ENCODE results near the gene VSX1.

Gene VSX1

DNA sequence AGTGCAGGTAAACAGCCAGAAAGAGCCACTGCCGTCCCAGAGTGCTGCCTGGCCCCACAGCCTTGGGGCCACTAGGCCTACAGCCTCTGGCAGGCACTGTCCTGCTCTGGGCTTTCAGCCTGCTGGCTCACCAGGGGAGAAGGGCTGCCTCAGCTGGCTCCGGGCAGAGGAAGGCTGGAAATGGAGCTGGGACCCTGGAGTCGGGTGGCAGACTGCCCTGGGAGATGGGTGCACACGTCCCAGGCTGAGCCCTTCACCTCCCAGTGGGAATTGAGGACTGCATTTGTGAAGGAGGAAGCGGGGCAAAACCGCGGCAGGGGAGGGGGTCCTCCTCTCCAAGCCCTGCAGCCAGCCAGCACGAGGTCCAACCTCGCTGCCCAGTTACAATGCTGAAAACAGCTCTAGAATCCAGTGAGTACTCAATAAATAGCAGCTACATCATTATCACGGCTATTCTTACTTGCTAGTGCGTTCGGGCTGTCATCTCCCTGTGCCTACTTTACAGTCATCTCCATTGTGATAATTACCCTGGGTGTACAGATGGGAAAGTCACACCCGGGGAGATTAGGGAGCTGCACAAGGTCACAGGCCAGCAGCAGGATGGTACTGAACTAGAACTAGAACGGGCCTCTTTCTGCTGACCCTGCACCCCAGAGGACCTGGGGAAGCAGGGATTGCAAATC lies 37.1 kb downstream of the VSX1 start:
- no peaks in the 10 kb centered on the region for H3K9me3 ChIP-seq (ENCODE audit: control extremely low read depth in 1 of 5, control insufficient read depth in 4 of 5, insufficient read depth in 2 of 5, low read depth in 1 of 5, low read length in 4 of 5)
- no peak overlapping the region for H3K4me3 ChIP-seq (ENCODE audit: control insufficient read depth in 1 of 7, extremely low read depth in 1 of 7, insufficient read depth in 4 of 7, low read depth in 2 of 7, low read length in 6 of 7)
- peaks cover 9 to 44% (median 27%) of the 10 kb centered on the region in 4 experiments for H3K36me3 ChIP-seq (ENCODE audit: control insufficient read depth in 4 of 4, insufficient read depth in 4 of 4, low read length in 3 of 4)
- ChIA-PET POLR2A (no interaction called here), CTCF (interaction anchor here (1.5 kb wide), 1 partner anchor 20 kb away, joined by 6 read pairs; no protein-coding TSS in a partner anchor)
- peaks cover 0 to 42% (median 34%) of the 10 kb centered on the region in 4 experiments for H3K4me1 ChIP-seq (ENCODE audit: control extremely low read depth in 1 of 4, control insufficient read depth in 4 of 4, insufficient read depth in 4 of 4, low read length in 3 of 4)
- H3K27ac ChIP-seq (ENCODE audit: insufficient read depth in 1 of 2, low read depth in 1 of 2, low read length in 2 of 2, poor library complexity in 1 of 2, severe bottlenecking in 2 of 2), result no peak overlapping the region
- WGBS (ENCODE audit: insufficient coverage), result 94% methylated on average over 7 of the region's 14 CpGs
- no peak for DNase-seq
- no peaks in the 10 kb centered on the region for H3K27me3 ChIP-seq (replicated peaks in 2 of 5; ENCODE audit: control insufficient read depth in 4 of 5, insufficient read depth in 5 of 5, low read length in 4 of 5)

DNA sequence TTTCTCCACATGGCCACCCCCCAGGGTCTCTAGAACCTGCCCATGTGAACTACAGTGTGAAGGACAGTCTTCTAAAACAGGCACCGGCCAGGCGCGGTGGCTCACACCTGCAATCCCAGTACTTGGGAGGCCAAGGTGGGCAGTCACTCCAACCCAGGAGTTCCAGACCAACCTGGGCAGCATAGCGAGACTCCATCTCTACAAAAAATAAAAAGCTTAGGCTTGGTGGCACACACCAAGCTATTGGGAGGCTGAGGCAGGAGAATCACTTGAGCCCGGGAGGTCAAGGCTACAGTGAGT lies 37.7 kb downstream of the VSX1 start:
- CTCF ChIA-PET, result interaction anchor here (0.7 to 1.4 kb wide), 2 partner anchors 9 to 40 kb away, joined by 3 to 5 read pairs; no protein-coding TSS in a partner anchor
- 100% methylated on average over 1 of the region's 5 CpGs for WGBS (ENCODE audit: insufficient coverage)
- H3K36me3 ChIP-seq (ENCODE audit: control insufficient read depth in 4 of 4, insufficient read depth in 4 of 4, low read length in 3 of 4), result peaks cover 9 to 38% (median 27%) of the 10 kb centered on the region in 4 experiments
- H3K4me3 ChIP-seq (ENCODE audit: control insufficient read depth in 1 of 7, extremely low read depth in 1 of 7, insufficient read depth in 4 of 7, low read depth in 2 of 7, low read length in 6 of 7), result no peak overlapping the region
- no peak for DNase-seq
- POLR2A ChIA-PET, result no interaction called here
- H3K27me3 ChIP-seq (replicated peaks in 2 of 5; ENCODE audit: control insufficient read depth in 4 of 5, insufficient read depth in 5 of 5, low read length in 4 of 5), result no peaks in the 10 kb centered on the region
- no peak overlapping the region for H3K27ac ChIP-seq (ENCODE audit: insufficient read depth in 1 of 2, low read depth in 1 of 2, low read length in 2 of 2, poor library complexity in 1 of 2, severe bottlenecking in 2 of 2)
- peaks cover 0 to 48% (median 39%) of the 10 kb centered on the region in 4 experiments for H3K4me1 ChIP-seq (ENCODE audit: control extremely low read depth in 1 of 4, control insufficient read depth in 4 of 4, insufficient read depth in 4 of 4, low read length in 3 of 4)
- H3K9me3 ChIP-seq (ENCODE audit: control extremely low read depth in 1 of 5, control insufficient read depth in 4 of 5, insufficient read depth in 2 of 5, low read depth in 1 of 5, low read length in 4 of 5), result no peaks in the 10 kb centered on the region

DNA sequence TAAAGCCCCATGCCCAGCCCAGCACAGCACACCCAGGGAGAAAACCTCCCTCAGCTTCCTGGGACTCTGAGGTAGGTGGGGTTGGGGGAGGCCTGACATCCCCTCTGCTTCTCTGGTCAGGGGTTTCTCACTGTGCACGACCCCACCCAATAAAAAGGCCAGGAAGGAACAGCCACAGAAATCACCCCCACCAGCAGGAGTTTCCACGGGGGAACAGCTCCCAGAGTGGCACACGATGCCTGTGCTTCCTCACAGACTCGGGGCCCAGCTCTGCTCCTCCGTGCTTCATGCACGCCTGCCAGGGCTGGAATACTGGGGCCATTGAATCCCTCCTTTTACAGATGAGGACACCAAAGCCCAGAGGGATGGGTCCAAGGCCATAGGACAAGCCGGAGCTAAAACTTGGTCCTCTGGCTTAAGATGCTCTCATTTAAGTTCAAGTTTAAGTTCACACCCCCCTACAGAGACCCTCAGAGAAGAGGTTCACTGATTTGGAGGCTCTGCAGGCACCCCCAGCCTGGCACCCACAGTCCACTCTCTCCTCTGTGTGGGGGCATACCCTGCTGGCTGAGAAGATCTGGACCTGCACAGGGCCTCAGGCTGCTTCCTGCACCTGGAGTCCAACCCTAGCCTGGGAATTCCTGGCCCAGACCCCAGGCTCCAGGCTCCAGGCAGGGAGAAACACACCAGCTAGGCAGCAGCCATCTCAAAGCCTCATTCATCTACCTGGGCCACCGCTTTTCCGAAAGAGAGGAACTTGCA lies 38.3 kb downstream of the VSX1 start:
- H3K36me3 ChIP-seq (ENCODE audit: control insufficient read depth in 4 of 4, insufficient read depth in 4 of 4, low read length in 3 of 4), result peaks cover 9 to 34% (median 27%) of the 10 kb centered on the region in 4 experiments
- no peak for DNase-seq
- H3K4me1 ChIP-seq (ENCODE audit: control extremely low read depth in 1 of 4, control insufficient read depth in 4 of 4, insufficient read depth in 4 of 4, low read length in 3 of 4), result peaks cover 0 to 53% (median 45%) of the 10 kb centered on the region in 4 experiments
- H3K9me3 ChIP-seq (ENCODE audit: control extremely low read depth in 1 of 5, control insufficient read depth in 4 of 5, insufficient read depth in 2 of 5, low read depth in 1 of 5, low read length in 4 of 5), result no peaks in the 10 kb centered on the region
- CTCF ChIA-PET, result interaction anchor here (0.7 to 1.4 kb wide), 4 partner anchors 9 to 50 kb away, joined by 3 to 5 read pairs (median 4); no protein-coding TSS in a partner anchor
- no peak overlapping the region for H3K4me3 ChIP-seq (ENCODE audit: control insufficient read depth in 1 of 7, extremely low read depth in 1 of 7, insufficient read depth in 4 of 7, low read depth in 2 of 7, low read length in 6 of 7)
- peak overlapping the region in 1 of 2 experiments; percentile 63 for H3K27ac ChIP-seq (ENCODE audit: insufficient read depth in 1 of 2, low read depth in 1 of 2, low read length in 2 of 2, poor library complexity in 1 of 2, severe bottlenecking in 2 of 2)
- WGBS (ENCODE audit: insufficient coverage), result 79% methylated on average over 9 of the region's 9 CpGs
- POLR2A ChIA-PET, result no interaction called here
- H3K27me3 ChIP-seq (replicated peaks in 2 of 5; ENCODE audit: control insufficient read depth in 4 of 5, insufficient read depth in 5 of 5, low read length in 4 of 5), result no peaks in the 10 kb centered on the region

DNA sequence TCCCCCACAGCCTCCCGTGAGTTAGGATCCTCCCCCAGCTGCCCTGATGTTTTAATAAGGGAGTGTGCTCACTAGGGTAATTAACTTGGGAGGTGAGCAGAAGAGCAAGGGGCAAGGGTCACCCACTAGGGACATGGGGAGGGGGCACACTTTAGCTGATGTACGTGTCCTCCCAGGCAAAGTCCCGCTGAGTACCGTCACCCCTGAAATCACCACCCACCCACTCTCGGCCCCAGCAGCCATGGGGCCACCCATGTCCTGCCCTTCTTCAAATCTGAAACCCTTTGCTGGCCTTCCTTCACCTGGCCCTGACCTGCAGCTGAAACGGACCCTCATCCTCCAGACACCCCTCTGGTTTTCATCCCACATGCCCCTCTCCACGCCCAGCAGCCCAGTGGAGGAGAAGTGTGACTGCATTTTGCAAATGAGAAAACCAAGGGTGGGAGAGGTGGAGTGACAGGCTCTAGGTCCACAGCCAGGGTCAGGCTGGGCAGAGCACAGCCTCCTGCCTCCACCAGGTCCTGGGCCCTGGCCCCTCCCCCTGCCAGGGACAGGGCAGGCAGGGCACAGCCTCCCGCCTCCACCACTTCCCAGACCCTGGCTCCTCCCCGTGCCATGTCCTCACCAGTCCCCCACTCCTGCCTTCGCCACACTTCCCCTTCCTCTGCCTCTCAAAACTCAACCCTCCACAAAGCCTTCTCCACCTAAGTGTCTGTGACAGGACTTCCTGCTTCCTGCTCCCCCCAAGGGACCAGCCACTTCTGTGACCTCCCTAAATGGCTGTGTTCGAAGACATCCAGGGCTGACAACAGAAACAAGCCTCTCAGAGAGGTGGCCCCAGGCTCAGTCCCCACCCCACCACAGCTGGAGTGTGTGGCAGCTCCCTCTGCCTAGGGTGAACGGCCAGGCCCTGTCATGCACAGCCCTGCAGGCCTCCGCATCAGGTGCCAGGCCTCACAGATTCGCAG lies 39.1 kb downstream of the VSX1 start:
- Histone ChIP-seq H3K36me3 (ENCODE audit: control insufficient read depth in 4 of 4, insufficient read depth in 4 of 4, low read length in 3 of 4) (peaks cover 7 to 33% (median 21%) of the 10 kb centered on the region in 4 experiments), H3K4me3 (ENCODE audit: control insufficient read depth in 1 of 7, extremely low read depth in 1 of 7, insufficient read depth in 4 of 7, low read depth in 2 of 7, low read length in 6 of 7) (peak overlapping the region in 2 of 7 experiments; percentile 16 to 52), H3K27me3 (replicated peaks in 2 of 5; ENCODE audit: control insufficient read depth in 4 of 5, insufficient read depth in 5 of 5, low read length in 4 of 5) (no peaks in the 10 kb centered on the region), H3K9me3 (ENCODE audit: control extremely low read depth in 1 of 5, control insufficient read depth in 4 of 5, insufficient read depth in 2 of 5, low read depth in 1 of 5, low read length in 4 of 5) (no peaks in the 10 kb centered on the region), H3K4me1 (ENCODE audit: control extremely low read depth in 1 of 4, control insufficient read depth in 4 of 4, insufficient read depth in 4 of 4, low read length in 3 of 4) (peaks cover 4 to 62% (median 53%) of the 10 kb centered on the region in 4 experiments), H3K27ac (ENCODE audit: insufficient read depth in 1 of 2, low read depth in 1 of 2, low read length in 2 of 2, poor library complexity in 1 of 2, severe bottlenecking in 2 of 2) (peak overlapping the region; percentile 8 to 63)
- WGBS (ENCODE audit: insufficient coverage), result 56% methylated on average over 8 of the region's 14 CpGs
- peak; percentile 77 to 93 (median 88) for DNase-seq
- CTCF ChIA-PET, result interaction anchor here (1.0 to 1.4 kb wide), 3 partner anchors 22 to 49 kb away, joined by 3 to 5 read pairs (median 4); no protein-coding TSS in a partner anchor
- POLR2A ChIA-PET, result no interaction called here

DNA sequence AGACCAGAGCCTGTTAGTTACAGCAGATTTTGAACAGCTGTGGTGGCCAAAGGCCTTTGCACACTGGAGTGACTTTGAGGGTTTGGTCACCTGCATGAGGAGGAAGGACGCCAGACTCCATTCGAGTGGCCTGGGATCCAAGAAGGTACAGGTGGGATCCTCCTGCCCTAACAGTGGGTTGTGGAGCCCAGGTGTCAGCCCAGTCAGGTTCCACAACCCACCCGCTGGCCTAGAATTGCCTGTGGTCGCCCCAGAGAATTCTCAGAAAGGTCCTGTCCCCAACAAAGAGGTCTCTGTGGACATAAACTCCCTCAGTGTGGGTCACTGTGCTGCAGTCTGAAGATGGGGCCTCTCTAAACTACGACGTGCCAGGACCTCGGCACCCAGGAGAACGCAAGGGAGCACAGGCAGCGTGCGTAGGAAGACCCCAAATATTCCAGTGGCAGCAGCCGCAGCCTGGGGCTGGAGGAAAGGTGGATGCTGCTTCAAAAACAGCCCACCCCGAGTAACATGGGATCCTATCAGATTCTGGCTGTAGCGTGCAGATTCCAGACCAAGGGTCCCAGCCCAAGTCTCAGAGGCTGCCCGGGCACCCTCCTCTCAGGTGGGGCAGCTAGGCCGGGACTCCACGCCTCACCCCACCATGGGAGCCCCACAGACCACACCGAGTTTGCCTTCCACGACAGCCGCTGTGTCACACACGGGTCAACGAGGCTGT lies 40.0 kb downstream of the VSX1 start:
- WGBS (ENCODE audit: insufficient coverage), result 89% methylated on average over 18 of the region's 21 CpGs
- ChIA-PET POLR2A (no interaction called here), CTCF (no interaction called here)
- H3K27me3 ChIP-seq (replicated peaks in 2 of 5; ENCODE audit: control insufficient read depth in 4 of 5, insufficient read depth in 5 of 5, low read length in 4 of 5), result no peaks in the 10 kb centered on the region
- peaks cover 2 to 24% (median 13%) of the 10 kb centered on the region in 4 experiments for H3K36me3 ChIP-seq (ENCODE audit: control insufficient read depth in 4 of 4, insufficient read depth in 4 of 4, low read length in 3 of 4)
- H3K9me3 ChIP-seq (ENCODE audit: control extremely low read depth in 1 of 5, control insufficient read depth in 4 of 5, insufficient read depth in 2 of 5, low read depth in 1 of 5, low read length in 4 of 5), result no peaks in the 10 kb centered on the region
- peak overlapping the region; percentile 8 to 63 for H3K27ac ChIP-seq (ENCODE audit: insufficient read depth in 1 of 2, low read depth in 1 of 2, low read length in 2 of 2, poor library complexity in 1 of 2, severe bottlenecking in 2 of 2)
- peaks cover 13 to 70% (median 62%) of the 10 kb centered on the region in 4 experiments for H3K4me1 ChIP-seq (ENCODE audit: control extremely low read depth in 1 of 4, control insufficient read depth in 4 of 4, insufficient read depth in 4 of 4, low read length in 3 of 4)
- peak overlapping the region in 1 of 7 experiments; percentile 52 for H3K4me3 ChIP-seq (ENCODE audit: control insufficient read depth in 1 of 7, extremely low read depth in 1 of 7, insufficient read depth in 4 of 7, low read depth in 2 of 7, low read length in 6 of 7)
- no peak for DNase-seq

DNA sequence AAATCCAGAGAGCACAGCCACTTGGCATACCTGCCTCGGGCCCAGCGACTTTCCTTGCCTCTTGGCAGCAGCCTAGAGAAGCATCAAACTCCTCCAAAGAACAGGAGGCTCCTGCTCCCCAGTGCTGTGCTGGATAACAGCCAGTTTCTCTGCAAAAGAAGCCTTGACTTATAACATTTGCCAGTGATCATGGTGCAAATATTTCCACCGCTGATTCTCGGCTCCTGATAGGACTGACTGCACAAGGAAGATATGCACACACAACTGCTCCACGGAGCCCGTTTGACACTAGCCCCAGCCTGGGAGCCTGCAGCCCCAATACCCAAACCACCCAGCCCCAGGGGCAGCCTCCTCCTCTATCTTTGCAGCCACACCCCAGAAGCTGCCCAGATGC lies 41.5 kb downstream of the VSX1 start:
- ChIA-PET CTCF (no interaction called here), POLR2A (no interaction called here)
- H3K4me1 ChIP-seq (ENCODE audit: control extremely low read depth in 1 of 4, control insufficient read depth in 4 of 4, insufficient read depth in 4 of 4, low read length in 3 of 4), result peaks cover 22 to 83% (median 76%) of the 10 kb centered on the region in 4 experiments
- no peak overlapping the region for H3K27ac ChIP-seq (ENCODE audit: insufficient read depth in 1 of 2, low read depth in 1 of 2, low read length in 2 of 2, poor library complexity in 1 of 2, severe bottlenecking in 2 of 2)
- DNase-seq, result peak in 1 of 3 donors; percentile 54
- no peaks in the 10 kb centered on the region for H3K27me3 ChIP-seq (replicated peaks in 2 of 5; ENCODE audit: control insufficient read depth in 4 of 5, insufficient read depth in 5 of 5, low read length in 4 of 5)
- no peaks in the 10 kb centered on the region for H3K9me3 ChIP-seq (ENCODE audit: control extremely low read depth in 1 of 5, control insufficient read depth in 4 of 5, insufficient read depth in 2 of 5, low read depth in 1 of 5, low read length in 4 of 5)
- H3K4me3 ChIP-seq (ENCODE audit: control insufficient read depth in 1 of 7, extremely low read depth in 1 of 7, insufficient read depth in 4 of 7, low read depth in 2 of 7, low read length in 6 of 7), result no peak overlapping the region
- WGBS (ENCODE audit: insufficient coverage), result 79% methylated on average over 6 of the region's 6 CpGs
- H3K36me3 ChIP-seq (ENCODE audit: control insufficient read depth in 4 of 4, insufficient read depth in 4 of 4, low read length in 3 of 4), result peaks cover 0 to 13% (median 2%) of the 10 kb centered on the region in 4 experiments

All from common myeloid progenitor, CD34-positive (primary cell).